ENCODE data around the gene FOXO6. TPM values are rescaled to one million over a fixed set of nuclear protein-coding genes. Genes with fewer than 3 reads are reported as not detected.
A peak's percentile ranks its signal among the peaks of the same experiment; 100 is the strongest.

Gene FOXO6
- total RNA-seq, 1 experiment from 2014 or later: 0.59 TPM

DNA sequence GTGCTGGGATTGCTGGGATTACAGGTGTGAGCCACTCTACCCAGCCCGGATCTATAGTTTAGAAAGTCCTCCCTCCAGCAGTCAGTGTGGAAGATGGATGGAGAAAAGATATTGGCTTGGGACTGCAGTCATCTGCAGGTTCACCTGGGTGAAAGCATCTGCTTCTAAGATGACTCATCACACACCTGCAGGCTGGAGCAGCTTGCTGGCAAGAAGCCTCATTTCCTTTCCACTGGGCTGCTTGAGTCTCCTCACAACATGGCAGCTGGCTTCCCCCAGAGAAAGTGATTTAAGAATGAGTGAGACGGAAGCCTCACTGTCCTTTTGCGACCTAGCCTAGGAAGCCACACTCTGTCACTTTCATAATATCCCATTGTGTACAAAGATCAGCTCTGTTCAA lies 50.0 kb downstream of the FOXO6 start:
- no peaks in the 10 kb centered on the region for H3K36me3 Mint-ChIP-seq (ENCODE audit: insufficient read depth, unreplicated experiment)
- H3K9me3 ChIP-seq: no peaks in the 10 kb centered on the region
- ChIA-PET CTCF (no interaction called here), POLR2A (no interaction called here)
- no peaks in the 10 kb centered on the region for H3K27me3 ChIP-seq (replicated peaks; ENCODE audit: control insufficient read depth, insufficient read depth, low read length)
- H3K36me3 ChIP-seq (ENCODE audit: control insufficient read depth, insufficient read depth, low read length): no peaks in the 10 kb centered on the region
- TF ChIP-seq, protein P1, sequence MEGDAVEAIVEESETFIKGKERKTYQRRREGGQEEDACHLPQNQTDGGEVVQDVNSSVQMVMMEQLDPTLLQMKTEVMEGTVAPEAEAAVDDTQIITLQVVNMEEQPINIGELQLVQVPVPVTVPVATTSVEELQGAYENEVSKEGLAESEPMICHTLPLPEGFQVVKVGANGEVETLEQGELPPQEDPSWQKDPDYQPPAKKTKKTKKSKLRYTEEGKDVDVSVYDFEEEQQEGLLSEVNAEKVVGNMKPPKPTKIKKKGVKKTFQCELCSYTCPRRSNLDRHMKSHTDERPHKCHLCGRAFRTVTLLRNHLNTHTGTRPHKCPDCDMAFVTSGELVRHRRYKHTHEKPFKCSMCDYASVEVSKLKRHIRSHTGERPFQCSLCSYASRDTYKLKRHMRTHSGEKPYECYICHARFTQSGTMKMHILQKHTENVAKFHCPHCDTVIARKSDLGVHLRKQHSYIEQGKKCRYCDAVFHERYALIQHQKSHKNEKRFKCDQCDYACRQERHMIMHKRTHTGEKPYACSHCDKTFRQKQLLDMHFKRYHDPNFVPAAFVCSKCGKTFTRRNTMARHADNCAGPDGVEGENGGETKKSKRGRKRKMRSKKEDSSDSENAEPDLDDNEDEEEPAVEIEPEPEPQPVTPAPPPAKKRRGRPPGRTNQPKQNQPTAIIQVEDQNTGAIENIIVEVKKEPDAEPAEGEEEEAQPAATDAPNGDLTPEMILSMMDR (IDR thresholded peaks at IDR 0.05; ENCODE audit: insufficient read depth in 1 of 2, low read depth in 1 of 2, low read length in 1 of 2, severe bottlenecking in 1 of 2, unreplicated experiment in 1 of 2): no peak
- DNase-seq: no peak
- no TSS peak for BruUV-seq (replicated peaks)
- no peaks in the 10 kb centered on the region for H3K9me3 Mint-ChIP-seq (ENCODE audit: unreplicated experiment)
- intact Hi-C loops (cut with micrococcal nuclease; ENCODE audit: unreplicated experiment): no loop called here
- H3K4me1 ChIP-seq: no peaks in the 10 kb centered on the region; the same call in 1 of the 2 replicates
- H3K4me3 Mint-ChIP-seq (ENCODE audit: unreplicated experiment): no peak overlapping the region
- H3K4me1 Mint-ChIP-seq (ENCODE audit: low read depth, unreplicated experiment): no peaks in the 10 kb centered on the region
- H3K4me3 ChIP-seq (ENCODE audit: low read depth, low read length): no peak overlapping the region
- H3K27ac Mint-ChIP-seq (ENCODE audit: unreplicated experiment): no peak overlapping the region
- H3K27me3 Mint-ChIP-seq (ENCODE audit: insufficient read depth, unreplicated experiment): peaks cover 13% of the 10 kb centered on the region

DNA sequence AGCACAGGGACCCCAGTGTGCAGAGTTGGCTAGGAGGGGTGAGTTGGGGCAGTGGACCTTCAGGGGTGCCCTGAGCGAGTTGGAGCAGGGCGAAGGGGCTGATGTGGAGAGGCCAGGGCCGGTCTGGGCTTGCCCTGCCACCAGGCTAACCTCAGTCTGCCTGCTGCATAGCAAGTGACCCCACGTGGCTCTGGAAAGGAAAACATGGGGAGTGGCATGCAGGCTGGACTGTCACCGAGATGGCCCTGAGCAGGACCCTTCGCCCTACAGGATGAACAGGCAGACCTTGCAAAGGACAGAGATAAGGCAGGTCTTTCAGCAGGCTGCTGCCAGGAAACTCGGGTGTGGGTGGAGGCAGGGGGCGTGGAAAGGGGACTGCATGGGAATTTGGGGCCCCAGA lies 51.5 kb downstream of the FOXO6 start:
- Histone ChIP-seq H3K27me3 (replicated peaks; ENCODE audit: control insufficient read depth, insufficient read depth, low read length) (no peaks in the 10 kb centered on the region), H3K4me1 (no peaks in the 10 kb centered on the region; the same call in 1 of the 2 replicates), H3K9me3 (no peaks in the 10 kb centered on the region), H3K36me3 (ENCODE audit: control insufficient read depth, insufficient read depth, low read length) (no peaks in the 10 kb centered on the region), H3K4me3 (ENCODE audit: low read depth, low read length) (no peak overlapping the region)
- ChIA-PET POLR2A (no interaction called here), CTCF (no interaction called here)
- TF ChIP-seq, protein P1 (IDR thresholded peaks at IDR 0.05; ENCODE audit: insufficient read depth in 1 of 2, low read depth in 1 of 2, low read length in 1 of 2, severe bottlenecking in 1 of 2, unreplicated experiment in 1 of 2): no peak
- no TSS peak for BruUV-seq (replicated peaks)
- Mint-ChIP-seq H3K4me3 (ENCODE audit: unreplicated experiment) (no peak overlapping the region), H3K9me3 (ENCODE audit: unreplicated experiment) (no peaks in the 10 kb centered on the region), H3K27ac (ENCODE audit: unreplicated experiment) (no peak overlapping the region), H3K4me1 (ENCODE audit: low read depth, unreplicated experiment) (no peaks in the 10 kb centered on the region), H3K27me3 (ENCODE audit: insufficient read depth, unreplicated experiment) (peaks cover 11% of the 10 kb centered on the region), H3K36me3 (ENCODE audit: insufficient read depth, unreplicated experiment) (no peaks in the 10 kb centered on the region)
- intact Hi-C loops (cut with micrococcal nuclease; ENCODE audit: unreplicated experiment): no loop called here
- peak; percentile 32 to 51 for DNase-seq

DNA sequence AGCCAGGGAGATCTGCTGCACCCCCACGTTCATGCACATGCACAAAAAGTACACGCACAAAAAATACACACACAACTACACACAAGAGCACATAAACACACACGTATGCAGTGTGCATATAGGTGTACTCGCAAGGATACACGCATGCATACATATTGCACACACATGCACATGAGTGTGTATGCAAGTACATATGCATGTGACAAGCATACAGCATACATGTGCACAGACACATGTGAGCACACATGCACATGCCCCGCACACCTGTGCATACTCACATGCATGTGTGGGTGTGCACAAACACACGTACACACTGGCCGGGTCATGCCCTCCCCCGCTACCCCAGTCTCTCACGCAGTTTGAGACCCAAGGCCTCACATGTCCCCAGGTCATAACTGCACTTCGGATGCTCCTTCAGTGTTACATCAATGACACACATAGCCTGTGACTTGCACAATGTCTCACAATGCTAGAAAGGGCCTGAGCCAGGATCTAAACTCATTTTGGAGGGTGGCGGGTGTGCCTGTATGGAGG lies 52.6 kb downstream of the FOXO6 start:
- no peaks in the 10 kb centered on the region for H3K27me3 ChIP-seq (replicated peaks; ENCODE audit: control insufficient read depth, insufficient read depth, low read length)
- Mint-ChIP-seq H3K36me3 (ENCODE audit: insufficient read depth, unreplicated experiment) (no peaks in the 10 kb centered on the region), H3K27ac (ENCODE audit: unreplicated experiment) (no peak overlapping the region), H3K9me3 (ENCODE audit: unreplicated experiment) (no peaks in the 10 kb centered on the region), H3K4me1 (ENCODE audit: low read depth, unreplicated experiment) (no peaks in the 10 kb centered on the region), H3K4me3 (ENCODE audit: unreplicated experiment) (no peak overlapping the region), H3K27me3 (ENCODE audit: insufficient read depth, unreplicated experiment) (peaks cover 6% of the 10 kb centered on the region)
- no peaks in the 10 kb centered on the region for H3K36me3 ChIP-seq (ENCODE audit: control insufficient read depth, insufficient read depth, low read length)
- CTCF ChIA-PET: interaction anchor here (0.6 kb wide), 1 partner anchor 89 kb away, joined by 3 read pairs; no protein-coding TSS in a partner anchor
- no peak overlapping the region for H3K4me3 ChIP-seq (ENCODE audit: low read depth, low read length)
- POLR2A ChIA-PET: no interaction called here
- H3K9me3 ChIP-seq: no peaks in the 10 kb centered on the region
- DNase-seq: no peak
- TF ChIP-seq, protein P1 (IDR thresholded peaks at IDR 0.05; ENCODE audit: insufficient read depth in 1 of 2, low read depth in 1 of 2, low read length in 1 of 2, severe bottlenecking in 1 of 2, unreplicated experiment in 1 of 2): no peak
- no TSS peak for BruUV-seq (replicated peaks)
- H3K4me1 ChIP-seq: no peaks in the 10 kb centered on the region; the same call in 1 of the 2 replicates
- intact Hi-C loops (cut with micrococcal nuclease; ENCODE audit: unreplicated experiment): no loop called here
